Gastrocnemius medialis (tissue), 4 donors: ENCODE measurements around the gene SIT1. TPM values are rescaled to one million over a fixed set of nuclear protein-coding genes. Genes with fewer than 3 reads are reported as not detected.

Source experiments
- ATAC-seq, 2 donors: fragments of 150-250 bp; one replicate each; pipeline ENCODE4 v1.9.1; 2016
- DNase-seq, 2 donors: peaks; one replicate each; pipeline ENCODE4 v3.0.0-alpha.2; 2019
- H3K27ac ChIP-seq, 4 donors: fragments of 200-600 bp; sonication (generic); 1 replicate in 1 of 4; 2 replicates in 3 of 4; pipeline ENCODE4 v1.5.1; 2016 to 2018; ENCODE audit warnings: mild to moderate bottlenecking in 2 of 4, moderate library complexity in 1 of 4
- H3K27me3 ChIP-seq, 3 donors: fragments of 200-600 bp; sonication (generic) in 2 of 3; 1 replicate in 1 of 3; 2 replicates in 2 of 3; pipeline versions ENCODE4 v1.5.1 to v1.6.0; 2016 to 2019; ENCODE audit warnings: mild to moderate bottlenecking in 1 of 3, moderate library complexity in 1 of 3
- H3K36me3 ChIP-seq, 2 donors: fragments of 200-600 bp; sonication (generic) in 1 of 2; one replicate each; pipeline ENCODE4 v1.5.1; 2017 to 2018
- H3K4me1 ChIP-seq, 2 donors: fragments of 200-600 bp; sonication (generic) in 1 of 2; one replicate each; pipeline ENCODE4 v1.5.1; 2016 to 2017; ENCODE audit warnings: mild to moderate bottlenecking in 2 of 2
- H3K4me3 ChIP-seq, 4 donors: fragments of 200-600 bp; sonication (generic) in 3 of 4; 1 replicate in 1 of 4; 2 replicates in 3 of 4; pipeline ENCODE4 v1.5.1; 2016 to 2019; ENCODE audit warnings: mild to moderate bottlenecking in 2 of 4
- H3K9me3 ChIP-seq, 3 donors: fragments of 200-600 bp; sonication (generic) in 2 of 3; 1 replicate in 1 of 3; 2 replicates in 2 of 3; pipeline ENCODE4 v1.5.1; 2016 to 2019
- POLR2A ChIP-seq, 2 donors: fragments of 450-650 bp; IDR thresholded peaks; one replicate each; pipeline ENCODE4 v1.6.1; 2017; ENCODE audit warnings: antibody characterized with exemption in 2 of 2, mild to moderate bottlenecking in 2 of 2, moderate library complexity in 2 of 2
- in situ Hi-C, 4 donors: fragments of 200-750 bp; cut with MboI; loops; one replicate each; pipeline versions ENCODE4 v1.15.0 to v1.8.0; 2017; ENCODE audit warnings: low sequenced_read_pairs in 4 of 4
- intact Hi-C: fragments of 100-400 bp; cut with DNase I; formaldehyde crosslinking; loops from one replicate; pipeline ENCODE4 v1.15.1; 2023; ENCODE audit warnings: low total_unique reads
- total RNA-seq, 4 donors: library from RNA; depleted of rRNA; stranded (reverse); fragments of >200 nt; gene quantifications; one replicate each; pipeline versions ENCODE4 v1.1.0 to v1.2.3, GENCODE V29; 2016
- TF ChIP-seq, protein P1 (sequence below), 5 experiments: fragments of 450-650 bp in 3 of 5; fragments of 200-600 bp in 2 of 5; sonication (generic) in 2 of 5; IDR thresholded peaks in 4 of 5; conservative IDR thresholded peaks in 1 of 5; 1 replicate in 4 of 5; 2 replicates in 1 of 5; pipeline ENCODE4 v1.5.1; 2016 to 2019; ENCODE audit warnings: antibody characterized with exemption in 5 of 5, mild to moderate bottlenecking in 3 of 5, moderate library complexity in 3 of 5

SIT1 gene
- total RNA-seq, 4 donors from 2014 or later, result not detected

- H3K27me3 ChIP-seq, result no peaks in the 10 kb centered on the region
- TF ChIP-seq, protein P1, sequence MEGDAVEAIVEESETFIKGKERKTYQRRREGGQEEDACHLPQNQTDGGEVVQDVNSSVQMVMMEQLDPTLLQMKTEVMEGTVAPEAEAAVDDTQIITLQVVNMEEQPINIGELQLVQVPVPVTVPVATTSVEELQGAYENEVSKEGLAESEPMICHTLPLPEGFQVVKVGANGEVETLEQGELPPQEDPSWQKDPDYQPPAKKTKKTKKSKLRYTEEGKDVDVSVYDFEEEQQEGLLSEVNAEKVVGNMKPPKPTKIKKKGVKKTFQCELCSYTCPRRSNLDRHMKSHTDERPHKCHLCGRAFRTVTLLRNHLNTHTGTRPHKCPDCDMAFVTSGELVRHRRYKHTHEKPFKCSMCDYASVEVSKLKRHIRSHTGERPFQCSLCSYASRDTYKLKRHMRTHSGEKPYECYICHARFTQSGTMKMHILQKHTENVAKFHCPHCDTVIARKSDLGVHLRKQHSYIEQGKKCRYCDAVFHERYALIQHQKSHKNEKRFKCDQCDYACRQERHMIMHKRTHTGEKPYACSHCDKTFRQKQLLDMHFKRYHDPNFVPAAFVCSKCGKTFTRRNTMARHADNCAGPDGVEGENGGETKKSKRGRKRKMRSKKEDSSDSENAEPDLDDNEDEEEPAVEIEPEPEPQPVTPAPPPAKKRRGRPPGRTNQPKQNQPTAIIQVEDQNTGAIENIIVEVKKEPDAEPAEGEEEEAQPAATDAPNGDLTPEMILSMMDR (IDR thresholded peaks at IDR 0.05 in 4 of 5, conservative IDR thresholded peaks at IDR 0.05 in 1 of 5), result no peak
- TF ChIP-seq POLR2A (IDR thresholded peaks at IDR 0.05), result no peak
- in situ Hi-C loops, result loop anchor here in 2 of 4 donors (10.0 to 25.0 kb wide), 2 partner anchors 63 to 100 kb away; a partner anchor contains a TSS
- peaks cover 0 to 12% of the 10 kb centered on the region in 2 donors for H3K36me3 ChIP-seq
- no peak for ATAC-seq
- peak overlapping the region; percentile 92 to 97 (median 96) for H3K27ac ChIP-seq
- no peak overlapping the region for H3K4me3 ChIP-seq
- intact Hi-C loops, result no loop called here
- no peaks in the 10 kb centered on the region for H3K9me3 ChIP-seq
- DNase-seq, result no peak
- H3K4me1 ChIP-seq, result peaks cover 33 to 38% of the 10 kb centered on the region in 2 donors
Observed at GRCh38 chr9:35661756-35662350, 11.1 kb upstream of the SIT1 start.

DNA sequence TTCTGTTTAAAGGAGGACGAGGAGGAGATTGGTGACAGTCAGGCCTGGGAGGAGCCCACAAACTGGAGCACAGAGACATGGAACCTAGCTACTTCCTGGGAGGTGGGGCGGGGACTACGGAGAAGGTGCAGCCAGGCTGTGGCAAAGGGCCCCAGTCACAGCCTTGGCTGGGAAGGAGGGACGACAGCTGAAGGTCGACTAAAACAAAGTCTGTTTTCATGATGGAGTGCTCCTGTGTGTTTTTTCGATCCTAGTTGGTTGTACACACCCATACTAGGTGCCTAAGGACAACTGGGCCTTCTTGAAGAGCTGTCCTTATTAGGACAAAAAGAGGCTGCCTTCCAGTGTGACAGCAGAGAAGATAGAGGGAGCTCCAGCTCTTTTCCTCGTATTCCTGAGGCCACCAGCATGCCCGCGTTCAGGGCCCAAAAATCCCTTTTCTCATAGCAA is 10.3 kb upstream of the SIT1 start:
- peaks cover 33 to 38% of the 10 kb centered on the region in 2 donors for H3K4me1 ChIP-seq
- H3K9me3 ChIP-seq, result no peaks in the 10 kb centered on the region
- intact Hi-C loops, result no loop called here
- no peak overlapping the region for H3K4me3 ChIP-seq
- H3K36me3 ChIP-seq, result peaks cover 0 to 12% of the 10 kb centered on the region in 2 donors
- no peaks in the 10 kb centered on the region for H3K27me3 ChIP-seq
- DNase-seq, result no peak
- in situ Hi-C loops, result loop anchor here in 2 of 4 donors (10.0 to 25.0 kb wide), 2 partner anchors 64 to 99 kb away; a partner anchor contains a TSS
- no peak for TF ChIP-seq POLR2A (IDR thresholded peaks at IDR 0.05)
- TF ChIP-seq, protein P1 (IDR thresholded peaks at IDR 0.05 in 4 of 5, conservative IDR thresholded peaks at IDR 0.05 in 1 of 5), result peak; percentile 23 to 59 (median 41)
- H3K27ac ChIP-seq, result peak overlapping the region; percentile 92 to 97 (median 96)
- no peak for ATAC-seq

GRCh38 chr9:35659340-35659739 is 8.6 kb upstream of the SIT1 start:
- Histone ChIP-seq H3K36me3 (peaks cover 0 to 12% of the 10 kb centered on the region in 2 donors), H3K4me3 (peak overlapping the region; percentile 79 to 85 (median 82)), H3K4me1 (peaks cover 28 to 29% of the 10 kb centered on the region in 2 donors), H3K9me3 (no peaks in the 10 kb centered on the region), H3K27ac (peak overlapping the region; percentile 92 to 97 (median 96)), H3K27me3 (no peaks in the 10 kb centered on the region)
- DNase-seq (peak in 1 of 2 donors; percentile 62), ATAC-seq (peak; percentile 37 to 50)
- TF ChIP-seq, protein P1 (IDR thresholded peaks at IDR 0.05 in 4 of 5, conservative IDR thresholded peaks at IDR 0.05 in 1 of 5), result no peak
- TF ChIP-seq POLR2A (IDR thresholded peaks at IDR 0.05), result peak; percentile 8 to 18
- in situ Hi-C loops, result loop anchor here in 1 of 4 donors (25.0 kb wide), 1 partner anchor 97 kb away; a partner anchor contains a TSS
- intact Hi-C loops, result loop anchor here (2.0 to 10.0 kb wide), 3 partner anchors 95 to 665 kb away; partner anchors contain the start of gene SPAG8

- Histone ChIP-seq H3K4me1 (peaks cover 28 to 29% of the 10 kb centered on the region in 2 donors), H3K36me3 (peaks cover 0 to 12% of the 10 kb centered on the region in 2 donors), H3K27ac (peak overlapping the region; percentile 92 to 97 (median 96)), H3K27me3 (no peaks in the 10 kb centered on the region), H3K9me3 (no peaks in the 10 kb centered on the region), H3K4me3 (peak overlapping the region; percentile 79 to 85 (median 82))
- TF ChIP-seq POLR2A (IDR thresholded peaks at IDR 0.05), result no peak
- TF ChIP-seq, protein P1 (IDR thresholded peaks at IDR 0.05 in 4 of 5, conservative IDR thresholded peaks at IDR 0.05 in 1 of 5), result no peak
- ATAC-seq (peak; percentile 10 to 21), DNase-seq (peak in 1 of 2 donors; percentile 70)
- in situ Hi-C loops, result loop anchor here in 1 of 4 donors (25.0 kb wide), 1 partner anchor 97 kb away; a partner anchor contains a TSS
- intact Hi-C loops, result loop anchor here (1.0 to 10.0 kb wide), 5 partner anchors 31 to 664 kb away; partner anchors contain the start of genes CREB3, SPAG8 and TLN1
Observed at GRCh38 chr9:35658968-35659220, 8.2 kb upstream of the SIT1 start.
